Keratinocyte (primary cell): ENCODE measurements around the gene MSANTD2. TPM values are rescaled to one million over a fixed set of nuclear protein-coding genes. Genes with fewer than 3 reads are reported as not detected.
"Not testable (repeated sequence)": the region's sequence is repeated elsewhere in the genome, so short reads cannot be mapped to it uniquely, and the experiment has no call there.

Source experiments
- DNase-seq: peaks from one replicate; pipeline ENCODE4 v3.0.0-alpha.2; 2011; ENCODE audit warnings: low read depth, missing footprints, low spot score
- FAIRE-seq: peaks from 2 replicates; lab custom pipeline; 2011; peaks lifted over from hg19 to GRCh38; lab: Jason Lieb, UNC
- H2AFZ ChIP-seq: 2 replicates; pipeline ENCODE4 v1.6.0; 2012; ENCODE audit warnings: low read length, control low read depth, inconsistent platforms; ENCODE audit not compliant: control insufficient read depth
- H3K27ac ChIP-seq: 2 replicates; pipeline ENCODE4 v1.5.1; 2011; ENCODE audit warnings: low read length; ENCODE audit not compliant: control insufficient read depth, insufficient read depth
- H3K27me3 ChIP-seq: 3 replicates; pipeline ENCODE4 v1.6.0; 2011; ENCODE audit warnings: low read length; ENCODE audit not compliant: control insufficient read depth, insufficient read depth; ENCODE audit errors: extremely low read depth
- H3K36me3 ChIP-seq, 2 experiments: 2 replicates in 1 of 2; 3 replicates in 1 of 2; pipeline ENCODE4 v1.5.1; 2011; ENCODE audit warnings: low read length in 2 of 2, mild to moderate bottlenecking in 1 of 2; ENCODE audit not compliant: control insufficient read depth in 2 of 2, insufficient read depth in 2 of 2; ENCODE audit errors: extremely low read depth in 1 of 2
- H3K4me1 ChIP-seq: 3 replicates; pipeline ENCODE4 v1.5.1; 2011; ENCODE audit warnings: low read length; ENCODE audit not compliant: control insufficient read depth, insufficient read depth; ENCODE audit errors: extremely low read depth
- H3K4me2 ChIP-seq: 3 replicates; pipeline ENCODE4 v1.6.0; 2011; ENCODE audit warnings: low read depth, low read length; ENCODE audit not compliant: control insufficient read depth, insufficient read depth; ENCODE audit errors: extremely low read depth
- H3K4me3 ChIP-seq, 3 experiments: fragments of 200-600 bp in 1 of 3; sonication (generic) in 1 of 3; 2 replicates in 2 of 3; 3 replicates in 1 of 3; pipeline ENCODE4 v1.5.1; 2011 to 2016; ENCODE audit warnings: low read length in 3 of 3, mild to moderate bottlenecking in 3 of 3, control low read depth in 2 of 3, inconsistent platforms in 1 of 3, low read depth in 1 of 3, mixed read lengths in 1 of 3, mixed run types in 1 of 3, moderate library complexity in 1 of 3; ENCODE audit not compliant: control insufficient read depth in 2 of 3, insufficient read depth in 2 of 3; ENCODE audit errors: extremely low read depth in 1 of 3
- H3K79me2 ChIP-seq: 2 replicates; pipeline ENCODE4 v1.6.0; 2012; ENCODE audit warnings: low read length; ENCODE audit not compliant: control insufficient read depth, insufficient read depth
- H3K9ac ChIP-seq: 3 replicates; pipeline ENCODE4 v1.6.0; 2011; ENCODE audit warnings: low read length; ENCODE audit not compliant: control insufficient read depth, insufficient read depth; ENCODE audit errors: extremely low read depth
- H3K9me1 ChIP-seq: 3 replicates; pipeline ENCODE4 v1.6.0; 2011; ENCODE audit warnings: low read length; ENCODE audit not compliant: control insufficient read depth, insufficient read depth; ENCODE audit errors: extremely low read depth
- H3K9me3 ChIP-seq: 2 replicates; pipeline ENCODE4 v1.5.1; 2012; ENCODE audit warnings: low read depth, low read length; ENCODE audit not compliant: control insufficient read depth
- H4K20me1 ChIP-seq: 3 replicates; pipeline ENCODE4 v1.6.0; 2011; ENCODE audit warnings: low read length; ENCODE audit not compliant: control insufficient read depth, insufficient read depth; ENCODE audit errors: extremely low read depth
- CTCF ChIP-seq, 3 experiments: IDR thresholded peaks in 1 of 3; conservative IDR thresholded peaks in 1 of 3; optimal IDR thresholded peaks in 1 of 3; 2 replicates in 2 of 3; 3 replicates in 1 of 3; pipeline versions ENCODE3 to v1.5.1; 2011; ENCODE audit warnings: low read length in 3 of 3, mild to moderate bottlenecking in 3 of 3, moderate library complexity in 2 of 3, control low read depth in 1 of 3, inconsistent platforms in 1 of 3; ENCODE audit not compliant: insufficient read depth in 2 of 3; ENCODE audit errors: extremely low read depth in 1 of 3
- EZH2 ChIP-seq: IDR thresholded peaks from one replicate; pipeline ENCODE4 v1.6.1; 2012; ENCODE audit warnings: inconsistent platforms, mild to moderate bottlenecking, low read length, moderate library complexity
- dilution Hi-C: fragments of 300-500 bp; cut with MboI; formaldehyde crosslinking; loops from one replicate; pipeline ENCODE4 v1.7.0; 2020; ENCODE audit warnings: low sequenced_read_pairs; ENCODE audit not compliant: extremely low pct_ligation_motif_present
- polyA plus RNA-seq, 5 experiments: library from polyadenylated mRNA; depleted of rRNA in 3 of 5; stranded (reverse) in 3 of 5; stranded (forward) in 1 of 5; unstranded in 1 of 5; fragments of >200 nt; gene quantifications; 1 replicate in 1 of 5; 2 replicates in 3 of 5; 3 replicates in 1 of 5; pipeline versions ENCODE4 v1.2.1 to v1.2.3, GENCODE V29; 2011 to 2012; ENCODE audit warnings: missing spikeins in 2 of 5, low read depth in 1 of 5, low replicate concordance in 1 of 5

The MSANTD2 gene
- polyA plus RNA-seq, 1 donor (not counting 4 experiments of a cell fraction or from before 2014, with no cell fraction given): 6.6 TPM

DNA sequence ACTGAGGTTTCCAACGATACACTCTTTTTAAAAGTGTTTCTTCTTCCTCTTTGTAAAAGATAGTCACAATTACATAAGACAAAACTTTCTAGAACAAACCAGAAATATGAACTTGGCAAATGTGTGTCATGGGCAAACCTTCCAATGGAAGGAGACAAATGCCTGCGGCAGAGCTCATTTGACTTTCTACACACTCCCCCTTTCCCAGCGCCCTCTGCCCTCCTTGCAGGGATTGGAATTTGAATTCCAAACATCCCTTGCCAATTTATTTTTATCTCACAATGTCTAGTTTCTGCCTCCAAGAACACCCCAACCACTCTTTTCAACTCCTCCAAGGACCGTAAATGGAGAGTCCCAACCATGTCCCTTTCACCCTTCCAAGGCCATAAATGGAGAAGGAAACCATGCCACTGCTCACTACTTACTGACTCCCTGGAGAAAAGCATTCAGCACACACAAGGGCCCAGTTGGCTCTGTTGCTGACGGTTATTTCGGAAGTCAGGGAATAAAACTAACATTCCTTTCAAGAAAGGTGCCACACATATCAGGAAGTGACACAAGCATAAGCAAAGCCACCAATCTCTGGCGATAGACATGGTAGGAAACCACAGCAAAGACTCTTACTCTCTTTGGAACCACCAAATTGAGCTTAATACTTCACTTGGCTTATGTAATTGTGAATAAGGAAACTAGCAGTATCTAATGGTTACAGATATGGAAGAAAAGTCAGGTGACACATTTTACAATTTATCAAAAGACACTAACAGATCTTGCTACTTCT, 23.2 kb downstream of the MSANTD2 start:
- Histone ChIP-seq H3K4me2 (no peak overlapping the region), H3K9ac (no peak overlapping the region), H3K4me1 (no peaks in the 10 kb centered on the region), H3K4me3 (no peak overlapping the region), H2AFZ (no peak overlapping the region), H3K79me2 (peaks cover 2% of the 10 kb centered on the region), H3K9me1 (no peaks in the 10 kb centered on the region), H4K20me1 (no peaks in the 10 kb centered on the region), H3K27ac (no peak overlapping the region), H3K27me3 (no peaks in the 10 kb centered on the region), H3K9me3 (no peaks in the 10 kb centered on the region), H3K36me3 (peaks cover 1 to 2% of the 10 kb centered on the region in 2 experiments)
- FAIRE-seq: no peak
- no peak for DNase-seq
- dilution Hi-C loops: no loop called here
- TF ChIP-seq CTCF (optimal IDR thresholded peaks at IDR 0.05 in 1 of 3, IDR thresholded peaks at IDR 0.05 in 1 of 3, conservative IDR thresholded peaks at IDR 0.05 in 1 of 3; ENCODE audit: extremely low read depth in 1 of 3, insufficient read depth in 2 of 3, low read length in 3 of 3) (no peak), EZH2 (no peak)

- H3K27ac ChIP-seq, H2AFZ ChIP-seq, H4K20me1 ChIP-seq, dilution Hi-C loops, FAIRE-seq, H3K4me1 ChIP-seq, H3K9me1 ChIP-seq, H3K9me3 ChIP-seq, H3K79me2 ChIP-seq, DNase-seq, H3K4me2 ChIP-seq, H3K4me3 ChIP-seq, H3K9ac ChIP-seq, H3K27me3 ChIP-seq, H3K36me3 ChIP-seq: not testable (repeated sequence)
Observed at GRCh38 chr11:124770959-124771358, 29.2 kb downstream of the MSANTD2 start.
